ENCODE measurements around the gene FBXW5. TPM values are rescaled to one million over a fixed set of nuclear protein-coding genes. Genes with fewer than 3 reads are reported as not detected.
A peak's percentile ranks its signal among the peaks of the same experiment; 100 is the strongest.

FBXW5 gene
- total RNA-seq, 1 experiment from 2014 or later, result 101 TPM

DNA sequence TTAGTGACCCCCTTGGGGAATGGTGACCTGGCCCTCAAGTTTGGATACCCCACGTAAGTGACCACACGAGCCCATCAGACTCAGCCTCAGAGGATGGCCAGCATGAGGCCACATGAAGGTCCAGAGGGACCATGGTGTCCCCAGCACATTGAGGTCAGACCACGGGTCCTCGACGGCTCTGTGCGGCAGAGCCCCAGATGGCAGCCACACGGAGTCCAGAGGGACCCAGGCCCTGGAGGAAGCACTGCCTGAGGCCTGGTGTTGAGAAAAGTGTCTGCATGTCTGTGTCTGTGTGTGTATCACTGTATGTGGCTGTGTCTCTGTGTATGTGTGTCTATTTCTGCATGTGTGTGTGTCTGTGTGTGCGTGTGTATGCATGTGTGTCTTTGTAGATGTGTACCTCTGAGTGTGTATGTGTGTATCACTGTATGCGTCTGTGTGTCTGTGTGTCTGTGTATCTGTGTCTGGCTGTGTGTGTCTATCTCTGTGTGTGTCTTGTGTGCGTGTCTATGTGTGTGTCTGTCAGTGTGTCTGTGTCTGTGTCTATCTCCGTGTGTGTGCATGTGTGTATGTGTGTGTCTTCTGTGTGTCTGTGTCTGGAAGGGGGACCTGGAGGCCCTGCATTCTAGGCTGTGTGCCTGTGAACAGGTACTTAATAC is 39.2 kb upstream of the FBXW5 start:
- intact Hi-C loops (cut with micrococcal nuclease; ENCODE audit: unreplicated experiment), result no loop called here
- POLR2A ChIA-PET (ENCODE audit: unreplicated experiment), result no interaction called here
- Histone ChIP-seq H3K4me1 (replicated peaks; ENCODE audit: insufficient read depth) (peaks cover 9% of the 10 kb centered on the region), H3K36me3 (ENCODE audit: low read depth) (no peaks in the 10 kb centered on the region), H2AFZ (no peak overlapping the region), H3K27ac (no peak overlapping the region), H3K4me2 (no peak overlapping the region), H3K79me2 (ENCODE audit: low read depth) (no peaks in the 10 kb centered on the region), H3K4me3 (no peak overlapping the region), H4K20me1 (ENCODE audit: insufficient read depth) (no peaks in the 10 kb centered on the region), H3K9me2 (ENCODE audit: insufficient read depth) (no peaks in the 10 kb centered on the region), H3K27me3 (ENCODE audit: insufficient read depth, low read depth) (no peaks in the 10 kb centered on the region), H3F3A (ENCODE audit: insufficient read depth, low read depth) (peaks cover 12% of the 10 kb centered on the region; the same call in 1 of the 2 replicates), H3K9me3 (ENCODE audit: insufficient read depth, low read depth) (no peaks in the 10 kb centered on the region)
- CTCF ChIA-PET, result no interaction called here
- no TSS peak for BruUV-seq (replicated peaks)
- TF ChIP-seq, protein P1, sequence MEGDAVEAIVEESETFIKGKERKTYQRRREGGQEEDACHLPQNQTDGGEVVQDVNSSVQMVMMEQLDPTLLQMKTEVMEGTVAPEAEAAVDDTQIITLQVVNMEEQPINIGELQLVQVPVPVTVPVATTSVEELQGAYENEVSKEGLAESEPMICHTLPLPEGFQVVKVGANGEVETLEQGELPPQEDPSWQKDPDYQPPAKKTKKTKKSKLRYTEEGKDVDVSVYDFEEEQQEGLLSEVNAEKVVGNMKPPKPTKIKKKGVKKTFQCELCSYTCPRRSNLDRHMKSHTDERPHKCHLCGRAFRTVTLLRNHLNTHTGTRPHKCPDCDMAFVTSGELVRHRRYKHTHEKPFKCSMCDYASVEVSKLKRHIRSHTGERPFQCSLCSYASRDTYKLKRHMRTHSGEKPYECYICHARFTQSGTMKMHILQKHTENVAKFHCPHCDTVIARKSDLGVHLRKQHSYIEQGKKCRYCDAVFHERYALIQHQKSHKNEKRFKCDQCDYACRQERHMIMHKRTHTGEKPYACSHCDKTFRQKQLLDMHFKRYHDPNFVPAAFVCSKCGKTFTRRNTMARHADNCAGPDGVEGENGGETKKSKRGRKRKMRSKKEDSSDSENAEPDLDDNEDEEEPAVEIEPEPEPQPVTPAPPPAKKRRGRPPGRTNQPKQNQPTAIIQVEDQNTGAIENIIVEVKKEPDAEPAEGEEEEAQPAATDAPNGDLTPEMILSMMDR (conservative IDR thresholded peaks at IDR 0.05), result no peak
- no peak for TF ChIP-seq EZH2 (IDR thresholded peaks at IDR 0.05; ENCODE audit: low read depth)
- DNase-seq, result no peak

DNA sequence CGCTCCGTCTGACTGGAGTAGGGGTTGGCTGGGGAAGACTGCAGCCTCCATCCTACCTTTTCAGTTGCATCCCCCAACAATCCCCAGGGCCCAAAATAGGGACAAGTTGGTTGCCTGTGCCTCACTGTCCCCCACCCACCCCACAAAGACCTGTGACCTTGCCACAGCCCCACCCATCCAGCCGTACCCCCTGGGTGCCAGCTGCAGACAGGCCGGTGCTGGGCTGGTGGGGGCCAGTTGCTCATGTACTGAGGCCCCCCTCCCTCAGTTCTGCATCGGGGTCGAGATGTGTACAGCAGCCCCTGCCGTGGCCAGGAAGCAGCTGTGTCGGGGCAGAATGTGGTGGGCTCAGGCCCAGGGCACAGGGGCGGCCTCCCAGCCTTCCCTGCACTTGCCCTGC is 38.6 kb upstream of the FBXW5 start:
- no peak overlapping the region for H3K4me2 ChIP-seq
- BruUV-seq (replicated peaks), result no TSS peak
- no peaks in the 10 kb centered on the region for H3K36me3 ChIP-seq (ENCODE audit: low read depth)
- ChIA-PET POLR2A (ENCODE audit: unreplicated experiment) (no interaction called here), CTCF (no interaction called here)
- intact Hi-C loops (cut with micrococcal nuclease; ENCODE audit: unreplicated experiment), result no loop called here
- H3K27ac ChIP-seq, result no peak overlapping the region
- no peaks in the 10 kb centered on the region for H3K27me3 ChIP-seq (ENCODE audit: insufficient read depth, low read depth)
- no peaks in the 10 kb centered on the region for H3K79me2 ChIP-seq (ENCODE audit: low read depth)
- H3K9me2 ChIP-seq (ENCODE audit: insufficient read depth), result no peaks in the 10 kb centered on the region
- H3K4me3 ChIP-seq, result no peak overlapping the region
- DNase-seq, result no peak
- peaks cover 12% of the 10 kb centered on the region; the same call in 1 of the 2 replicates for H3F3A ChIP-seq (ENCODE audit: insufficient read depth, low read depth)
- H3K4me1 ChIP-seq (replicated peaks; ENCODE audit: insufficient read depth), result peaks cover 9% of the 10 kb centered on the region
- H2AFZ ChIP-seq, result no peak overlapping the region
- TF ChIP-seq EZH2 (IDR thresholded peaks at IDR 0.05; ENCODE audit: low read depth), result no peak
- TF ChIP-seq, protein P1 (conservative IDR thresholded peaks at IDR 0.05), result no peak
- H3K9me3 ChIP-seq (ENCODE audit: insufficient read depth, low read depth), result no peaks in the 10 kb centered on the region
- H4K20me1 ChIP-seq (ENCODE audit: insufficient read depth), result no peaks in the 10 kb centered on the region

DNA sequence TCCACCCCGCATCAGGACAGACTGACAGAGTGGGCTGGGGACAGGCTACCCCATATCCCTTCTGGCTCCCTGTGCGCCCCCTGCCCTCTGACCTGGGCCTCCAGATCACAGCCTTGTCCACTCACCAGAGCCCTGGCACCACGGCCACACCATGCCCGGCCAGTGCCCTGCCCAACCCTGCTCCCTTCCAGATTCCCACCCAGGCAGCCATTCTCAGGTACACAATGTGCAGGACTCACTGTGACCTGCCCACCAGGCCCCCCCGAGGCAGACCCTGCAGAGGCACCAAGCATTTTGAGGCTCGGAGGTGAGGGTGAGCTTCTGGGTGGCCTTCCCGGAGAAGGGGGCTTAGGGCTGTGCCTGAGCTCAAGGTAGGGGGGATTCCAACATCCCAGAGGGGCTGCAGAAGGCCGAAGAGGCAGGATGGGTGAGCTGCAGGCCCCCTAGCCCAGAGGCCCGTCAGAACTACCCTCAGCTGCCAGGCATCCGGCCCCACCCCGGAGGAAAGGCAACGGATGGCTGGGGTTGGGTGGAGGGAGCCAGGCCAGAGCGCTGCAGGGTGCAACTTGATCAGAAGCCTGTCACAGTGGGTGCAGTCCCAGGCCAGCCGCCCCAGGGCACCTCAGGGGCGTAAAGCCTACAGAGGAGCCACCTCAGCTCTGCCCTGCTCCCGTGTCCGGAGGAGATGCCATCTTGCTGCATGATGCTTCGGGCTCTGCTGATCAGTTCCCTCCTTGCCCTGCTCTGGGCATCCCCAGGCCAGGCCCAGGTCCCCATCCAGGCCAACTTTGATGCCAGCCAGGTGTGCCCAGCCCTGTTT is 37.9 kb upstream of the FBXW5 start, which contains the start of gene LCNL1:
TSS of gene LCNL1 (plus strand) at position 762 of the 820 bp plus-strand sequence. CDS start 594 bp downstream, outside the sequence.
- no peak for TF ChIP-seq EZH2 (IDR thresholded peaks at IDR 0.05; ENCODE audit: low read depth)
- TF ChIP-seq, protein P1 (conservative IDR thresholded peaks at IDR 0.05), result no peak
- H4K20me1 ChIP-seq (ENCODE audit: insufficient read depth), result no peaks in the 10 kb centered on the region
- no peaks in the 10 kb centered on the region for H3K9me2 ChIP-seq (ENCODE audit: insufficient read depth)
- BruUV-seq (replicated peaks), result no TSS peak
- H3K4me1 ChIP-seq (replicated peaks; ENCODE audit: insufficient read depth), result peaks cover 9% of the 10 kb centered on the region
- H3K4me2 ChIP-seq, result no peak within 1 kb of the TSS
- no peaks in the 10 kb centered on the region for H3K27me3 ChIP-seq (ENCODE audit: insufficient read depth, low read depth)
- H3K36me3 ChIP-seq (ENCODE audit: low read depth), result no peaks in the 10 kb centered on the region
- H3K9me3 ChIP-seq (ENCODE audit: insufficient read depth, low read depth), result no peaks in the 10 kb centered on the region
- H3F3A ChIP-seq (ENCODE audit: insufficient read depth, low read depth), result peaks cover 12% of the 10 kb centered on the region; the same call in 1 of the 2 replicates
- H3K79me2 ChIP-seq (ENCODE audit: low read depth), result no peaks in the 10 kb centered on the region
- ChIA-PET POLR2A (ENCODE audit: unreplicated experiment) (interaction anchor here (0.6 kb wide), 2 partner anchors 45 to 182 kb away, joined by 3 read pairs; no protein-coding TSS in a partner anchor), CTCF (no interaction called here)
- no peak within 1 kb of the TSS for H2AFZ ChIP-seq
- intact Hi-C loops (cut with micrococcal nuclease; ENCODE audit: unreplicated experiment), result no loop called here
- peak in 1 of 2 experiments; percentile 67 for DNase-seq
- H3K4me3 ChIP-seq, result no peak within 1 kb of the TSS
- no peak within 1 kb of the TSS for H3K27ac ChIP-seq

Data from PC-9 (cell line).